Pancreas (tissue), 10 donors: Measurements from ENCODE around the gene APLP1. TPM values are rescaled to one million over a fixed set of nuclear protein-coding genes. Genes with fewer than 3 reads are reported as not detected.

Experiments
- ATAC-seq, 4 donors: fragments of 200-7000 bp; cut with Tn5 transposase; one replicate each; pipeline versions ENCODE4 v1.8.0 to v1.9.1; 2020; ENCODE audit warnings: mild to moderate bottlenecking in 4 of 4, moderate library complexity in 4 of 4
- DNase-seq, 6 donors: peaks; one replicate each; pipeline ENCODE4 v3.0.0-alpha.2; 2020
- FAIRE-seq: peaks from 2 replicates; lab custom pipeline; 2012; peaks lifted over from hg19 to GRCh38; lab: Jason Lieb, UNC
- H3K27ac ChIP-seq, 4 donors: fragments of 200-600 bp; sonication (generic); 1 replicate in 3 of 4; 2 replicates in 1 of 4; pipeline versions ENCODE4 v1.5.0 to v1.8.0; 2020
- H3K27me3 ChIP-seq, 4 donors: fragments of 200-600 bp; one replicate each; pipeline ENCODE4 v1.8.0; 2021
- H3K36me3 ChIP-seq, 3 donors: fragments of 200-600 bp; sonication (generic) in 1 of 3; one replicate each; pipeline versions ENCODE4 v1.5.0 to v1.8.0; 2020 to 2021
- H3K4me1 ChIP-seq, 3 donors: fragments of 200-600 bp; one replicate each; pipeline ENCODE4 v1.8.0; 2021
- H3K4me3 ChIP-seq, 4 donors: fragments of 200-600 bp; sonication (generic) in 2 of 4; one replicate each; pipeline versions ENCODE4 v1.5.0 to v1.8.0; 2020 to 2021
- H3K9me3 ChIP-seq, 4 donors: fragments of 200-600 bp; one replicate each; pipeline ENCODE4 v1.8.0; 2021
- CTCF ChIP-seq, 4 donors: fragments of 200-600 bp; sonication (generic) in 3 of 4; IDR thresholded peaks; one replicate each; pipeline versions ENCODE4 v1.5.0 to v1.8.0; 2021; ENCODE audit warnings: antibody characterized with exemption in 4 of 4
- WGBS, 2 donors: extraction: QIAGEN DNeasy Blood & Tissue Kit; methylation state at CpG; one replicate each; pipeline ENCODE4 v1.1.7; 2013; 5-methylcytosine and 5-hydroxymethylcytosine counted together
- intact Hi-C, 3 donors: fragments of 100-400 bp; cut with DNase I; formaldehyde crosslinking; loops; one replicate each; pipeline versions ENCODE4 v1.11.1 to v1.14.2; 2022
- polyA plus RNA-seq, 2 donors: library from polyadenylated mRNA; stranded (reverse); fragments of 200-250 nt; gene quantifications; one replicate each; pipeline ENCODE4 v1.2.3, GENCODE V29; 2013
- total RNA-seq, 6 donors: library from RNA; stranded (reverse); fragmentation: NEBNext Ultra II Directional in 4 of 6; extraction: Animal tissue kit (Norgen Biotek cat#: 25700) in 4 of 6; gene quantifications; one replicate each; pipeline versions ENCODE4 v1.2.1 to v1.2.4, GENCODE V29; 2021 to 2023
- donor health status: healthy with polysubstance abuse.
- donor health status: DM: no; HTN: no; CAD: no; lungs with moderate emphysema.
- donor health status: DM: no; HTN: no; CAD: no.
- donor health status: control.
- donor health status: control.
- donor health status: Bipolar disorder and iron deficiency.
- donor health status: DM: yes; HTN: yes; CAD: no.
- donor health status: DM: no; HTN: no; CAD: no.
- donor health status: DM: no; HTN: no; CAD: no.
- donor health status: DM: yes; HTN: yes; CAD: no.

Gene APLP1
- total and polyA plus RNA-seq, 8 donors: 39.2 to 154 (median 53.5) TPM

- intact Hi-C loops: no loop called here
- FAIRE-seq: no peak
- WGBS, 2 donors: 88 to 92% methylated on average over 13 of the region's 13 CpGs
Measured at GRCh38 chr19:35897706-35898451, 29.5 kb downstream of the APLP1 start.

GRCh38 chr19:35898499-35898809 is 30.1 kb downstream of the APLP1 start:
- no peak for DNase-seq
- Histone ChIP-seq H3K36me3 (peaks cover 0 to 14% (median 0%) of the 10 kb centered on the region in 3 donors), H3K9me3 (no peaks in the 10 kb centered on the region), H3K27me3 (no peaks in the 10 kb centered on the region), H3K4me3 (peak overlapping the region; percentile 56 to 75 (median 60)), H3K27ac (peak overlapping the region in 3 of 4 donors; percentile 65 to 86 (median 79)), H3K4me1 (peaks cover 0 to 2% (median 0%) of the 10 kb centered on the region in 3 donors)
- TF ChIP-seq CTCF (IDR thresholded peaks at IDR 0.05): no peak
- intact Hi-C loops: no loop called here
- WGBS, 2 donors: 7 to 10% methylated on average over 16 to 17 of the region's 17 CpGs
- no peak for FAIRE-seq
- peak; percentile 1 to 40 (median 17) for ATAC-seq

More at GRCh38 chr19:35897706-35898451, 29.5 kb downstream of the APLP1 start:
- H3K4me1 ChIP-seq: peaks cover 0 to 2% (median 0%) of the 10 kb centered on the region in 3 donors
- H3K27ac ChIP-seq: peak overlapping the region in 2 of 4 donors; percentile 79 to 86
- peaks cover 0 to 14% (median 0%) of the 10 kb centered on the region in 3 donors for H3K36me3 ChIP-seq
- DNase-seq: no peak
- no peak for ATAC-seq
- no peaks in the 10 kb centered on the region for H3K9me3 ChIP-seq
- no peak for TF ChIP-seq CTCF (IDR thresholded peaks at IDR 0.05)
- H3K4me3 ChIP-seq: peak overlapping the region in 3 of 4 donors; percentile 56 to 75 (median 61)
- H3K27me3 ChIP-seq: no peaks in the 10 kb centered on the region

GRCh38 chr19:35899547-35900214 is 31.3 kb downstream of the APLP1 start:
- H3K9me3 ChIP-seq: no peaks in the 10 kb centered on the region
- peak overlapping the region; percentile 53 to 86 (median 72) for H3K27ac ChIP-seq
- H3K27me3 ChIP-seq: no peaks in the 10 kb centered on the region
- WGBS, 2 donors: 0% methylated on average over 34 to 41 of the region's 43 CpGs
- peaks cover 0 to 9% (median 0%) of the 10 kb centered on the region in 3 donors for H3K36me3 ChIP-seq
- DNase-seq (peak; percentile 78 to 90 (median 82)), FAIRE-seq (no peak), ATAC-seq (peak; percentile 84 to 94 (median 91))
- H3K4me1 ChIP-seq: peaks cover 0 to 2% (median 0%) of the 10 kb centered on the region in 3 donors
- H3K4me3 ChIP-seq: peak overlapping the region; percentile 56 to 75 (median 60)
- no peak for TF ChIP-seq CTCF (IDR thresholded peaks at IDR 0.05)
- intact Hi-C loops: no loop called here

- FAIRE-seq (no peak), DNase-seq (peak in 1 of 6 donors; percentile 31)
- peak overlapping the region in 1 of 4 donors; percentile 75 for H3K4me3 ChIP-seq
Measured at GRCh38 chr19:35901055-35901644, 32.8 kb downstream of the APLP1 start.

More at GRCh38 chr19:35901055-35901644, 32.8 kb downstream of the APLP1 start:
- Histone ChIP-seq H3K4me1 (peaks cover 0 to 3% (median 0%) of the 10 kb centered on the region in 3 donors), H3K36me3 (peaks cover 0 to 1% (median 0%) of the 10 kb centered on the region in 3 donors), H3K9me3 (no peaks in the 10 kb centered on the region), H3K27ac (peak overlapping the region in 2 of 4 donors; percentile 79 to 86), H3K27me3 (no peaks in the 10 kb centered on the region)
- intact Hi-C loops: no loop called here
- no peak for ATAC-seq
- TF ChIP-seq CTCF (IDR thresholded peaks at IDR 0.05): no peak
- WGBS, 2 donors: 65% methylated on average over 2 of the region's 2 CpGs
